HG03135 (cell line): ENCODE data around the gene CASKIN2.
A peak's percentile ranks its signal among the peaks of the same experiment; 100 is the strongest.

Experiments
- ATAC-seq: cut with Tn5 transposase; IDR thresholded peaks from one replicate; pipeline ENCODE4 v1.9.1; 2021; ENCODE audit warnings: mild to moderate bottlenecking, moderate library complexity; ENCODE audit not compliant: unreplicated experiment

CASKIN2 gene

GRCh38 chr17:75515496-75516254 is at the start of gene CASKIN2:
Gene CASKIN2, minus strand, starts transcription at chr17:75515537. Its CDS starts 1,733 bp downstream, at chr17:75513804.
- peak; percentile 50 for ATAC-seq

DNA sequence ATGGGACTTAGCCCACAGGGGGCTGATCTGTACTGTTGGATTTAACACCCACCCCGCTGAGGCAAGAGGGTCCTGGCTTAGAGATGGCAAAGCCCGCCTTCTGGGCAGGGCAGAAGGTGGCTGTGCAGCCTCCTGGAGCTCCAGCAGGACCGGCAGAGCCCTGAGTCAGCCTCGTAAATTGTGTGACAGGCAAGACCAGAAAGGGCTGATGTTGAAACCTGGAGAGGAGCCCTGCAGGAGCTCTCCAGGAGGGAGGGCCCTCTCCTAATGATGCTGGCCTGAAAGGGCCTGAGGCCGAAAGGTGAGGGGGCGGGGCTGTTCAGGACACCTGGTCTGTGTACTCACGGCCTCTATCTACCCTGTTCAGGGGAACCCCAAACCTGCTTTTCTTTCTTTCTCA is 49.7 kb upstream of the CASKIN2 start:
- ATAC-seq: no peak

- ATAC-seq: no peak
Measured at GRCh38 chr17:75564195-75564594, 48.9 kb upstream of the CASKIN2 start.

- no peak for ATAC-seq
Measured at GRCh38 chr17:75563063-75563758, 47.9 kb upstream of the CASKIN2 start.

DNA sequence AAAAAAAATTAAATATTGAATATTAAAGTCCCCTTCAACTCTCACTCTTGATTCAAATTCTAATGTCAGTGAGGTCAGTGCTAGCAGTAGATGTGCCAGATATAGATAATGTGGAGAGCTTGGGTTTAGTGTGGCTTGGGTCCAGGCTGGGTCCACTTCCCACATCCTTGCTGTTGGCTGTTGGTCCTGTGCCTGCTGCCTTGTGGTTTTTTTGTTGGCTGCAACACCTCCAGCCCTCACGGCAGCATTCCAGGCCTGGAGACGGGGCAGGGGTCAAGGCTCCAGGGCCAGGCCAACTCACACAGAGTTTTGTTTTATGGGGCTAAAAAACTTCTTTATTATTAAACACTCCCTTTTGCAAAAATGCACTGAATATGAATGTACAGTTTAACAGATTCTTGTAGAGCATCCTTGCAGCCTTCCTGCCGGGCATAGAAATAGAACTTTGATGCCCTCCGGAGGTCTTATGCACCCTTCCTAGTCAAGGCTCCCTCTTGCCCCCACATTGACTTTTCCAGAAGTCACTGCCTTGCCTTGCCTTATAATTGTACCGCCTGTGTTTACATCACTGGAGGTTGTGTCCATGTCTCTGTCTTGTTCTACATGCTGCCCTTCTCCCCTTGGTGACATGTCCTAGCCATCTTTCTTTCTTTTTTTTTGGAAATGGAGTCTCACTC is 46.7 kb upstream of the CASKIN2 start:
- no peak for ATAC-seq

GRCh38 chr17:75559958-75560533 is 44.7 kb upstream of the CASKIN2 start:
- no peak for ATAC-seq

- ATAC-seq: no peak
Measured at GRCh38 chr17:75558666-75559530, 43.6 kb upstream of the CASKIN2 start.

- no peak for ATAC-seq
Measured at GRCh38 chr17:75557852-75558665, 42.7 kb upstream of the CASKIN2 start.

GRCh38 chr17:75557075-75557851 is 41.9 kb upstream of the CASKIN2 start:
- no peak for ATAC-seq

DNA sequence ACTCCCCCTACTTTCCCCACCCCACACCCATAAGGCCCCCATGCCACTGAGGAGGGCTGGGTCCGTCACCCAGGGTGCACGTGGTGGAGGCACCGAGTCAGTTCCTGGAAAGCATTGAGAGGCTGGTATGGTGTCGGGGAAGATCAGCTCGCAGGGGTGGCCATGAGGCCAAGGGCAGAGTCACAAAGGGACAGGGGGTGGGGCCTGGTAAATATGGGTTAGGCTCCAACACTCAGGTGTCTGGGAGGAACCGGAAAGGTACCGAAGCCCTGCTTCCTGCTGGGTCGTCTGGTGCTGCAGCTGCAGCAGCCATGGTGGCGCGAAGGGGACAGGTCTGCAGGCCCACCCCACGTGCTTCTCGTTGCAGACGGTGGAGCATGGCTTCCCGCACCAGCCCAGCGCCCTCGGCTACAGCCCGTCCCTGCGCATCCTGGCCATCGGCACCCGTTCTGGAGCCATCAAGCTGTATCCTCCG is 40.4 kb upstream of the CASKIN2 start:
- no peak for ATAC-seq

DNA sequence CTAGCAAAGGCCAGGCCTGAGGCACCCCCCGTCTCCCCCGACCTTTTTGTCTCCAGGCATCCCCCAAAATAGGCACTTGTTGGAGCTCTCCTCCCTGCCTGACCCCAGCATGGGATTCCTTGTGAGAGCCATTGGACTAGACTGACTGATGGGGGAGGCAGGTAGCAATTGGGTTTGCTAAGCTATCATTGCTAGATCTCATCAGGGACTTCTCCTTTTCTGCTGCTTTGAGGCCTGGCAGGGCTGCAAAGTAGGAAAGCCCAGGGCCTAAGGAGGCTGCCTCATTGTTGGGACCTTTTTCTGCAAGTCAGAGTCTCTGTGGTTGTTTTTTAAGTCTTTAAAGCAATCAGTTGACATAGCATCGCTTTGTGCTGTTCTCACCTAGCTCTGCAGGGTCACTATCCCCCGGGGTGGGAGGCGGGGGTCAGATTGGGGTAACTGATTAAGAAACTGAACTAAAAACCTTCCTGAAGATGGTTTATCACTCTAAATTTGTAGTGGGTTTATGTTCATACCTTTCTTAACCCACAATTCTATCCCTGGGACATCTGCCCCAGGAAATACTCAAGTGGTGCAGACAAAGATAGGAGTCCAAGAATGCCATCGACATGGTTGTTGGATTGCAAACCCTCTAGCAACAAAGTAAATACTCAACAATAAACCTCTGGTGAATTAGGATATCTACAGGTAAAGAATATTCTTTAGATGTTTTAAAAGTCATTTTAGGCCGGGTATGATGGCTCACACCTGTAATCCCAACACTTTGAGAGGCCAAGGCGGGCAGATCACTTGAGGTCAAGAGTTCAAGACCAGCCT is 38.2 kb upstream of the CASKIN2 start:
- ATAC-seq: no peak

- ATAC-seq: no peak
Measured at GRCh38 chr17:75552425-75553294, 37.3 kb upstream of the CASKIN2 start.

DNA sequence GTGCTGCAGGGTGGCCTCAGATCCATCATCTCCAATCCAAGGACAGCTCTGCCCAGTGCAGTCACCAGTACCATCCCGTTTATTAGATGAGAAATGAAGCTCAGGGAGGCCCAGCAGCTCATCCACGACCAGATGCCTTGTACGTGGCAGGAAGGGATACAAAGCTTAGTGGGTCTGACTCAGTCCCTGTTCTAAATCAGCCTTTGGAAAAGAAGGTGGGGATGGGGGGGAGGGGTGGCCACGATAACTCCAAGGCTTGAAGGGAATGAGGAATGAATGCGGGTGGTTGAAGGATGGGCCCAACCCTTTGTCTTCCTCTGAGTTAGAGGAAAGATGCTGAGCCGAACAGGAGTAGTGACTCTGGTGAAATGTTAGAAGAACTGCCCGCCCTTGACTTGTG is 35.9 kb upstream of the CASKIN2 start:
- ATAC-seq: no peak

DNA sequence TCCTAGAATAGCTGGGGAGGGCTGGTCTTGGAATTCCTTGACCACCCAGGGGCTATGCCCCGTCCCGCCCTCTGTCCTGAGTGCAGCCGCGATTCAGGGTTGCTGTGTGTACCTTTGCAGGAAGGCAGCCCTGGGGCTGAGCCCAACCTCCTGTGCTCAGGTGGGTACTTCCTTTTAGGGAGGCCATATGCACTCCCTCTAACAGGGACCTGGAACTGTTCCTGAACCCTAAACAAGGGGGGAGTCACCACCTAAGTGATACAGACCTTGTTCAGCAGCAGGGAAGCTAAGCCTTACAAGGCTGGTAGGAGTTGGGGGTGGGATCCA is 34.8 kb upstream of the CASKIN2 start:
- no peak for ATAC-seq

GRCh38 chr17:75549246-75550138 is 34.2 kb upstream of the CASKIN2 start:
- ATAC-seq: no peak

- ATAC-seq: no peak
Measured at GRCh38 chr17:75548813-75549212, 33.5 kb upstream of the CASKIN2 start.
